K562 (cell line): ENCODE results near the gene DGUOK. TPM values are rescaled to one million over a fixed set of nuclear protein-coding genes. Genes with fewer than 3 reads are reported as not detected.

Experiments
- CBX8 ChIP-seq: fragments of 200-600 bp; sonication (generic); IDR thresholded peaks from 2 replicates; pipeline ENCODE4 v1.6.1; 2012; ENCODE audit warnings: borderline replicate concordance, mixed run types, low read depth, mild to moderate bottlenecking, moderate library complexity, mixed read lengths, low read length, control low read depth, inconsistent platforms; ENCODE audit not compliant: poor library complexity, severe bottlenecking; ENCODE audit errors: extremely low read depth
- CTBP1 ChIP-seq: fragments of 450-650 bp; IDR thresholded peaks from 2 replicates; pipeline ENCODE4 v1.6.1; 2016; ENCODE audit warnings: borderline replicate concordance
- EP300 ChIP-seq: IDR thresholded peaks from 2 replicates; pipeline ENCODE4 v1.6.1; 2012; ENCODE audit warnings: low read length, improper control_type of control experiment
- KDM5B ChIP-seq: fragments of 200-600 bp; sonication (generic); IDR thresholded peaks from 2 replicates; pipeline ENCODE4 v1.6.1; 2012; ENCODE audit warnings: low read depth, mild to moderate bottlenecking, moderate library complexity, low read length, control low read depth, inconsistent platforms; ENCODE audit not compliant: insufficient replicate concordance
- L3MBTL2 ChIP-seq: fragments of 450-650 bp; IDR thresholded peaks from 2 replicates; pipeline ENCODE4 v1.6.1; 2016; ENCODE audit warnings: mild to moderate bottlenecking, moderate library complexity
- PHB2 ChIP-seq: fragments of 450-650 bp; IDR thresholded peaks from 2 replicates; pipeline ENCODE4 v1.6.1; 2017; ENCODE audit warnings: low read depth
- PHF8 ChIP-seq: fragments of 200-600 bp; sonication (generic); IDR thresholded peaks from 2 replicates; pipeline ENCODE4 v1.6.1; 2012; ENCODE audit warnings: mixed run types, mild to moderate bottlenecking, inconsistent platforms, low read length, moderate library complexity, borderline replicate concordance
- SAP30 ChIP-seq: fragments of 200-600 bp; sonication (generic); IDR thresholded peaks from 2 replicates; pipeline ENCODE4 v1.6.1; 2012; ENCODE audit warnings: borderline replicate concordance, low read depth, mild to moderate bottlenecking, moderate library complexity, low read length, control low read depth, inconsistent platforms; ENCODE audit not compliant: insufficient read depth, poor library complexity, severe bottlenecking
- ZNF395 ChIP-seq: fragments of 200-800 bp; sonication (Bioruptor generic); IDR thresholded peaks from 2 replicates; pipeline ENCODE4 v1.6.1; 2017; ENCODE audit warnings: missing genetic modification characterization, missing compliant biosample characterization
- polyA plus RNA-seq, 8 experiments: library from polyadenylated mRNA; depleted of rRNA in 4 of 8; stranded (reverse) in 5 of 8; unstranded in 3 of 8; fragments of >200 nt; fragmentation: Nextera tagmentation in 2 of 8; fragmentation: Illumina TruSeq in 1 of 8; extraction: Ambion mirVana in 2 of 8; extraction: Trizol in 1 of 8; gene quantifications; 2 replicates each; pipeline versions ENCODE4 v1.2.1 to v1.2.3, GENCODE V29; 2011 to 2014; ENCODE audit warnings: inconsistent platforms in 1 of 8, missing spikeins in 1 of 8
- total RNA-seq, 7 experiments: library from RNA; depleted of rRNA in 6 of 7; stranded (reverse); fragments of >200 nt in 6 of 7; fragmentation: Illumina TruSeq in 2 of 7; extraction: Trizol in 2 of 7; gene quantifications; 2 replicates each; pipeline versions ENCODE4 v1.2.1 to v1.2.3, GENCODE V29; 2011 to 2021; ENCODE audit warnings: low replicate concordance in 1 of 7
- TF ChIP-seq, protein P1 (sequence below), 2 experiments: fragments of 450-650 bp; conservative IDR thresholded peaks; 2 replicates each; pipeline ENCODE4 v1.6.1; 2017; ENCODE audit warnings: mild to moderate bottlenecking in 2 of 2, moderate library complexity in 2 of 2
- TF ChIP-seq, protein P2 (sequence below): sonication (generic); formaldehyde crosslinking; IDR thresholded peaks from 2 replicates; pipeline ENCODE4 v1.8.0; 2022; ENCODE audit warnings: missing genetic modification reagents, mild to moderate bottlenecking, moderate library complexity, borderline replicate concordance

Gene DGUOK
- total and polyA plus RNA-seq, 9 of the 15 experiments (the other 6 are each of a cell fraction or from before 2014, with no cell fraction given), result 67.0 to 288 (median 126) TPM

GRCh38 chr2:73985308-73986084, 58.8 kb downstream of the DGUOK start (continued):
- TF ChIP-seq, protein P1, sequence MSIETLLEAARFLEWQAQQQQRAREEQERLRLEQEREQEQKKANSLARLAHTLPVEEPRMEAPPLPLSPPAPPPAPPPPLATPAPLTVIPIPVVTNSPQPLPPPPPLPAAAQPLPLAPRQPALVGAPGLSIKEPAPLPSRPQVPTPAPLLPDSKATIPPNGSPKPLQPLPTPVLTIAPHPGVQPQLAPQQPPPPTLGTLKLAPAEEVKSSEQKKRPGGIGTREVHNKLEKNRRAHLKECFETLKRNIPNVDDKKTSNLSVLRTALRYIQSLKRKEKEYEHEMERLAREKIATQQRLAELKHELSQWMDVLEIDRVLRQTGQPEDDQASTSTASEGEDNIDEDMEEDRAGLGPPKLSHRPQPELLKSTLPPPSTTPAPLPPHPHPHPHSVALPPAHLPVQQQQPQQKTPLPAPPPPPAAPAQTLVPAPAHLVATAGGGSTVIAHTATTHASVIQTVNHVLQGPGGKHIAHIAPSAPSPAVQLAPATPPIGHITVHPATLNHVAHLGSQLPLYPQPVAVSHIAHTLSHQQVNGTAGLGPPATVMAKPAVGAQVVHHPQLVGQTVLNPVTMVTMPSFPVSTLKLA (conservative IDR thresholded peaks at IDR 0.05), result peak in 1 of 2 experiments; percentile 62; a peak in 1 of 4 replicates
- TF ChIP-seq CBX8 (no peak), KDM5B (peak; percentile 40), SAP30 (no peak), EP300 (0 out of 2 replicates have a peak, but pooled peaks have one; percentile 3), PHF8 (peak; percentile 29; the same call in 1 of the 2 replicates), CTBP1 (peak; percentile 84), PHB2 (no peak), ZNF395 (0 out of 2 replicates have a peak, but pooled peaks have one; percentile 42), L3MBTL2 (peak; percentile 79)
- TF ChIP-seq, protein P2, sequence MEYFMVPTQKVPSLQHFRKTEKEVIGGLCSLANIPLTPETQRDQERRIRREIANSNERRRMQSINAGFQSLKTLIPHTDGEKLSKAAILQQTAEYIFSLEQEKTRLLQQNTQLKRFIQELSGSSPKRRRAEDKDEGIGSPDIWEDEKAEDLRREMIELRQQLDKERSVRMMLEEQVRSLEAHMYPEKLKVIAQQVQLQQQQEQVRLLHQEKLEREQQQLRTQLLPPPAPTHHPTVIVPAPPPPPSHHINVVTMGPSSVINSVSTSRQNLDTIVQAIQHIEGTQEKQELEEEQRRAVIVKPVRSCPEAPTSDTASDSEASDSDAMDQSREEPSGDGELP (CRISPR knock-in tag), result 0 out of 2 replicates have a peak, but pooled peaks have one; percentile 17
